HCT116 (cell line): Measurements from ENCODE around the gene SERPINF2. TPM values are rescaled to one million over a fixed set of nuclear protein-coding genes. Genes with fewer than 3 reads are reported as not detected.

Experiments used
- ATAC-seq: fragments of 200-7000 bp; cut with Tn5 transposase; 2 replicates; pipeline ENCODE4 v1.9.1; 2020; ENCODE audit warnings: mild to moderate bottlenecking, moderate library complexity
- BruUV-seq: library from RNA; stranded (reverse); fragments of 400-500 nt; replicated peaks from 2 replicates; lab custom pipeline; 2021; lab: Mats Ljungman, UMichigan
- CTCF ChIA-PET: fragments of 300-600 bp; sonication (Branson Sonifier 250); formaldehyde crosslinking; loops from one replicate; lab custom pipeline; 2021; ENCODE audit warnings: antibody characterized with exemption; lab: Charles Lee
- POLR2A ChIA-PET: fragments of 300-600, 350-600 bp; sonication (Branson Sonifier 250); formaldehyde crosslinking; loops from one replicate; lab custom pipeline; 2021; ENCODE audit warnings: antibody characterized with exemption; lab: Charles Lee
- RAD21 ChIA-PET, 2 experiments: fragments of 300-600 bp; sonication (Branson Sonifier 250); formaldehyde crosslinking; loops; one replicate each; lab custom pipeline; 2023; ENCODE audit warnings: low total read pairs in 2 of 2; ENCODE audit not compliant: uncharacterized antibody in 2 of 2, unreplicated experiment in 2 of 2, low non-redundant PET in 1 of 2; lab: Charles Lee
- DNase-seq: peaks from one replicate; pipeline ENCODE4 v3.0.0-alpha.2; 2010; ENCODE audit warnings: low read depth, low spot score
- H2AFZ ChIP-seq: fragments of 200-600 bp; shearing (Covaris generic), sonication (generic); 2 replicates; pipeline ENCODE4 v1.6.1; 2017; ENCODE audit warnings: low read depth, mixed run types, mixed read lengths, antibody characterized with exemption, low read length; ENCODE audit not compliant: poor library complexity, severe bottlenecking
- H3K27ac ChIP-seq: 2 replicates; pipeline ENCODE4 v1.5.1; 2012; ENCODE audit warnings: low read depth, low read length
- H3K27me3 ChIP-seq: fragments of 200-600 bp; sonication (generic); 2 replicates; pipeline ENCODE4 v1.6.1; 2016; ENCODE audit warnings: mixed run types, low read length, mixed read lengths; ENCODE audit not compliant: insufficient read depth
- H3K36me3 ChIP-seq, 2 experiments: fragments of 200-500 bp in 1 of 2; fragments of 200-600 bp in 1 of 2; sonication (Bioruptor generic) in 1 of 2; sonication (generic) in 1 of 2; 2 replicates each; pipeline versions ENCODE4 v1.5.1 to v1.6.1; 2014 to 2016; ENCODE audit warnings: low read length in 2 of 2, inconsistent platforms in 1 of 2, mixed read lengths in 1 of 2, mixed run types in 1 of 2; ENCODE audit not compliant: insufficient read depth in 2 of 2, control insufficient read depth in 1 of 2
- H3K4me1 ChIP-seq, 2 experiments: fragments of 200-600 bp in 1 of 2; sonication (generic) in 1 of 2; 2 replicates each; pipeline versions ENCODE4 v1.5.1 to v1.6.1; 2012 to 2017; ENCODE audit warnings: low read length in 2 of 2, inconsistent platforms in 1 of 2, mild to moderate bottlenecking in 1 of 2, mixed read lengths in 1 of 2, mixed run types in 1 of 2, moderate library complexity in 1 of 2; ENCODE audit not compliant: insufficient read depth in 2 of 2, control insufficient read depth in 1 of 2
- H3K4me2 ChIP-seq: fragments of 200-600 bp; sonication (generic); 2 replicates; pipeline ENCODE4 v1.6.1; 2017; ENCODE audit warnings: mixed run types, low read length, mixed read lengths
- H3K4me3 ChIP-seq, 2 experiments: fragments of 200-600 bp in 1 of 2; sonication (generic) in 1 of 2; replicated peaks in 1 of 2; 2 replicates each; pipeline ENCODE4 v1.5.1; 2011 to 2016; ENCODE audit warnings: low read length in 2 of 2, control low read depth in 1 of 2, low read depth in 1 of 2, mild to moderate bottlenecking in 1 of 2, mixed read lengths in 1 of 2, mixed run types in 1 of 2
- H3K79me2 ChIP-seq: fragments of 200-600 bp; sonication (generic); 2 replicates; pipeline ENCODE4 v1.6.1; 2017; ENCODE audit warnings: mild to moderate bottlenecking, mixed run types, low read length, moderate library complexity, mixed read lengths; ENCODE audit not compliant: insufficient read depth
- H3K9ac ChIP-seq: fragments of 200-600 bp; sonication (generic); 2 replicates; pipeline ENCODE4 v1.6.1; 2016; ENCODE audit warnings: low read length, mixed read lengths
- H3K9me2 ChIP-seq: fragments of 200-600 bp; sonication (generic), shearing (Covaris generic); 2 replicates; pipeline ENCODE4 v1.6.1; 2017; ENCODE audit warnings: mixed run types, mild to moderate bottlenecking, moderate library complexity; ENCODE audit not compliant: insufficient read depth
- H3K9me3 ChIP-seq, 2 experiments: fragments of 200-500 bp in 1 of 2; fragments of 200-600 bp in 1 of 2; sonication (Bioruptor generic) in 1 of 2; sonication (generic) in 1 of 2; 2 replicates each; pipeline ENCODE4 v1.6.1; 2014 to 2017; ENCODE audit warnings: low read length in 2 of 2, mixed read lengths in 2 of 2, inconsistent platforms in 1 of 2, low read depth in 1 of 2, mild to moderate bottlenecking in 1 of 2, mixed run types in 1 of 2, moderate library complexity in 1 of 2; ENCODE audit not compliant: control insufficient read depth in 1 of 2, insufficient read depth in 1 of 2
- H4K20me1 ChIP-seq: fragments of 200-600 bp; sonication (generic), shearing (Covaris generic); 2 replicates; pipeline ENCODE4 v1.6.1; 2017; ENCODE audit warnings: mixed run types, mild to moderate bottlenecking, moderate library complexity; ENCODE audit not compliant: insufficient read depth
- CBX3 ChIP-seq: IDR thresholded peaks from 2 replicates; pipeline ENCODE4 v1.6.1; 2012; ENCODE audit warnings: low read depth
- CEBPB ChIP-seq: IDR thresholded peaks from 2 replicates; pipeline ENCODE4 v1.6.1; 2012; ENCODE audit warnings: low read depth
- EGR1 ChIP-seq: IDR thresholded peaks from 2 replicates; pipeline ENCODE4 v1.6.1; 2012; ENCODE audit warnings: low read depth
- ELF1 ChIP-seq: IDR thresholded peaks from 2 replicates; pipeline ENCODE4 v1.6.1; 2012; ENCODE audit warnings: low read depth, borderline replicate concordance
- EZH2phosphoT487 ChIP-seq: fragments of 200-600 bp; IDR thresholded peaks from 2 replicates; pipeline ENCODE4 v1.6.1; 2018; ENCODE audit warnings: antibody characterized with exemption, borderline replicate concordance
- FOSL1 ChIP-seq: IDR thresholded peaks from 2 replicates; pipeline ENCODE4 v1.6.1; 2012; ENCODE audit warnings: low read depth
- MAX ChIP-seq: IDR thresholded peaks from 2 replicates; pipeline ENCODE4 v1.6.1; 2012
- POLR2AphosphoS5 ChIP-seq: IDR thresholded peaks from 2 replicates; pipeline ENCODE4 v1.6.1; 2011; ENCODE audit warnings: mild to moderate bottlenecking, low read depth, low read length, moderate library complexity
- RAD21 ChIP-seq: IDR thresholded peaks from 2 replicates; pipeline ENCODE4 v1.6.1; 2012; ENCODE audit warnings: low read depth, mild to moderate bottlenecking
- REST ChIP-seq: IDR thresholded peaks from 2 replicates; pipeline ENCODE4 v1.6.1; 2012; ENCODE audit warnings: low read depth
- SP1 ChIP-seq: IDR thresholded peaks from 2 replicates; pipeline ENCODE4 v1.6.1; 2012; ENCODE audit warnings: low read depth
- TCF7L2 ChIP-seq: IDR thresholded peaks from 2 replicates; pipeline ENCODE4 v1.7.0; 2011; ENCODE audit warnings: borderline replicate concordance, inconsistent platforms; ENCODE audit not compliant: insufficient read depth, insufficient read length; ENCODE audit errors: extremely low read depth
- intact Hi-C: fragments of 100-400 bp; cut with micrococcal nuclease; formaldehyde crosslinking; loops from 2 replicates; pipeline ENCODE4 v1.10.0; 2022
- total RNA-seq: library from RNA; stranded (reverse); gene quantifications from one replicate; pipeline ENCODE4 v1.2.1, GENCODE V29; 2021; ENCODE audit not compliant: unreplicated experiment

SERPINF2 gene
- total RNA-seq, 1 experiment from 2014 or later = 2.5 TPM

- DNase-seq (peak; percentile 45), ATAC-seq (peak; percentile 83)
- no peaks in the 10 kb centered on the region for H3K79me2 ChIP-seq
- H2AFZ ChIP-seq = peak overlapping the region; percentile 20
- RAD21 ChIA-PET = no interaction called here
- no peaks in the 10 kb centered on the region for H3K27me3 ChIP-seq
- H3K4me2 ChIP-seq = peak overlapping the region; percentile 69
- H3K9me3 ChIP-seq = no peaks in the 10 kb centered on the region
- POLR2A ChIA-PET = interaction anchor here (0.6 to 1.3 kb wide), 4 partner anchors 8 to 366 kb away, joined by 3 to 12 read pairs (median 3); no protein-coding TSS in a partner anchor
- TSS peak; percentile 62 for BruUV-seq
- H3K4me1 ChIP-seq = peaks cover 0 to 16% of the 10 kb centered on the region in 2 experiments; a peak in 3 of 4 replicates
- TF ChIP-seq MAX = peak; percentile 95
- peak; percentile 57 for TF ChIP-seq POLR2AphosphoS5
- TF ChIP-seq EZH2phosphoT487 = no peak
- TF ChIP-seq CEBPB = no peak
- peak; percentile 55; the same call in 1 of the 2 replicates for TF ChIP-seq CBX3
- intact Hi-C loops = no loop called here
- peak overlapping the region; percentile 3; the same call in 1 of the 2 replicates for H3K27ac ChIP-seq
- H3K9ac ChIP-seq = peak overlapping the region; percentile 30
- no peaks in the 10 kb centered on the region for H4K20me1 ChIP-seq
- H3K9me2 ChIP-seq = no peaks in the 10 kb centered on the region
- CTCF ChIA-PET = interaction anchor here (0.9 kb wide), 1 partner anchor 113 kb away, joined by 3 read pairs; no protein-coding TSS in a partner anchor
- H3K36me3 ChIP-seq = no peaks in the 10 kb centered on the region
- peak overlapping the region; percentile 34 to 35 for H3K4me3 ChIP-seq
Measured at GRCh38 chr17:1752425-1753262, 10.0 kb downstream of the SERPINF2 start.

- no peak for ATAC-seq
- no peak overlapping the region for H3K4me3 ChIP-seq
- H3K79me2 ChIP-seq = no peaks in the 10 kb centered on the region
- no peak for TF ChIP-seq TCF7L2
- TF ChIP-seq ELF1 = no peak
- TF ChIP-seq SP1 = no peak
- no peak for TF ChIP-seq RAD21
- TF ChIP-seq EGR1 = no peak
- TF ChIP-seq FOSL1 = no peak
- TF ChIP-seq REST = no peak
- TF ChIP-seq, all 23 proteins: peak for 0
- no peak overlapping the region for H3K4me2 ChIP-seq
- H3K36me3 ChIP-seq = no peaks in the 10 kb centered on the region
- H3K4me1 ChIP-seq = peaks cover 0 to 16% of the 10 kb centered on the region in 2 experiments; a peak in 3 of 4 replicates
- CTCF ChIA-PET = interaction anchor here (0.8 kb wide), 1 partner anchor 12 kb away, joined by 3 read pairs; no protein-coding TSS in a partner anchor
- intact Hi-C loops = no loop called here
- no peak overlapping the region for H2AFZ ChIP-seq
- BruUV-seq = no TSS peak
- no peaks in the 10 kb centered on the region for H3K9me2 ChIP-seq
- H3K9me3 ChIP-seq = no peaks in the 10 kb centered on the region
- POLR2A ChIA-PET = interaction anchor here (2.6 kb wide), 1 partner anchor 37 kb away, joined by 6 read pairs; no protein-coding TSS in a partner anchor
- RAD21 ChIA-PET = no interaction called here
- H3K27me3 ChIP-seq = no peaks in the 10 kb centered on the region
- no peak for DNase-seq
- H4K20me1 ChIP-seq = no peaks in the 10 kb centered on the region
- no peak overlapping the region for H3K27ac ChIP-seq
- H3K9ac ChIP-seq = no peak overlapping the region
Measured at GRCh38 chr17:1753767-1754429, 11.2 kb downstream of the SERPINF2 start.
